ENCODE data around the gene COL16A1. TPM values are rescaled to one million over a fixed set of nuclear protein-coding genes. Genes with fewer than 3 reads are reported as not detected.

COL16A1 gene
- total RNA-seq, 1 donor from 2014 or later: 0.67 TPM

DNA sequence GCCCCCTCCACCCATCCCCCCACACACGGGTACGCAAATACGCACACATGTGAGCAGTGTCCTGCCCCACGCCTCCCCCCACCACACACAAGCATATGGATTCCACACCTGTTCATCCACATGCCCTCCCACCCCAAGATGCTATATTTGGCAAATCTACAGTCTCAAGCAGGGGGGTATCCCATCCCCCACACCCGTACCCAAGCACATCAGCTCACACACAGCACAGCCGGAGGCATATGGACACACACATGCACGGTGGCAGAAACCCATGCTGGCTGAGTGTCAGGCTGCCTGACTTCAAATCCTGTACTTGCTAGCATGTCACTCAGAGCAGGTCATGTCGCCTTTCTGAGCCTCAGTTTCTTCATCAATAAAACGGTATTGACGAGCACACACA, 10.6 kb downstream of the COL16A1 start:
- H3K4me3 Mint-ChIP-seq (ENCODE audit: low read depth): no peak overlapping the region
- no peaks in the 10 kb centered on the region for H3K4me1 Mint-ChIP-seq (ENCODE audit: low read depth)
- no peaks in the 10 kb centered on the region for H3K36me3 Mint-ChIP-seq (ENCODE audit: insufficient read depth)
- H3K27me3 Mint-ChIP-seq: peaks cover 6% of the 10 kb centered on the region
- no peak overlapping the region for H3K27ac Mint-ChIP-seq
- TF ChIP-seq, protein P1, sequence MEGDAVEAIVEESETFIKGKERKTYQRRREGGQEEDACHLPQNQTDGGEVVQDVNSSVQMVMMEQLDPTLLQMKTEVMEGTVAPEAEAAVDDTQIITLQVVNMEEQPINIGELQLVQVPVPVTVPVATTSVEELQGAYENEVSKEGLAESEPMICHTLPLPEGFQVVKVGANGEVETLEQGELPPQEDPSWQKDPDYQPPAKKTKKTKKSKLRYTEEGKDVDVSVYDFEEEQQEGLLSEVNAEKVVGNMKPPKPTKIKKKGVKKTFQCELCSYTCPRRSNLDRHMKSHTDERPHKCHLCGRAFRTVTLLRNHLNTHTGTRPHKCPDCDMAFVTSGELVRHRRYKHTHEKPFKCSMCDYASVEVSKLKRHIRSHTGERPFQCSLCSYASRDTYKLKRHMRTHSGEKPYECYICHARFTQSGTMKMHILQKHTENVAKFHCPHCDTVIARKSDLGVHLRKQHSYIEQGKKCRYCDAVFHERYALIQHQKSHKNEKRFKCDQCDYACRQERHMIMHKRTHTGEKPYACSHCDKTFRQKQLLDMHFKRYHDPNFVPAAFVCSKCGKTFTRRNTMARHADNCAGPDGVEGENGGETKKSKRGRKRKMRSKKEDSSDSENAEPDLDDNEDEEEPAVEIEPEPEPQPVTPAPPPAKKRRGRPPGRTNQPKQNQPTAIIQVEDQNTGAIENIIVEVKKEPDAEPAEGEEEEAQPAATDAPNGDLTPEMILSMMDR (IDR thresholded peaks at IDR 0.05; ENCODE audit: unreplicated experiment): no peak
- DNase-seq (ENCODE audit: low spot score, unreplicated experiment): no peak
- H3K9me3 Mint-ChIP-seq (ENCODE audit: low read depth): no peaks in the 10 kb centered on the region

DNA sequence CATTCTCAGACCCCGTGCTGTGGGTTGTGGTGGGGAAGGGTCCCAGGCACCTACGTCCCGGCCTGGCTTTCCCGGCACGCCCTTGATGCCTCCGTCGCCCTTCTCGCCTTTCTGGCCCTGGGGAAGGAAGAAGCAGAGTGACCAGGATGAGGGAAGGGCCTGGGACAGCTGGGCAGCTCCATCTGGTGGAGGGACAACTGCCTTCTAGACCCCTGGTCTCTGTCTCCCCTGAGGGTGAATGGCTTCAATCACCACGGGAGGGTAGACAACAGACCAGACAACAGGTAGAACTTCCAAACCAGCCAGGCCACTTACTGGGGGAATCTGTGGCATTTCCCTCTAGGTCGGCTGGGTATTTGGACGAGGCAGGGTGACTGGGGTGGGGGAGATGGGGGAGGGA, 11.9 kb downstream of the COL16A1 start:
- Mint-ChIP-seq H3K9me3 (ENCODE audit: low read depth) (no peaks in the 10 kb centered on the region), H3K27me3 (no peaks in the 10 kb centered on the region)

DNA sequence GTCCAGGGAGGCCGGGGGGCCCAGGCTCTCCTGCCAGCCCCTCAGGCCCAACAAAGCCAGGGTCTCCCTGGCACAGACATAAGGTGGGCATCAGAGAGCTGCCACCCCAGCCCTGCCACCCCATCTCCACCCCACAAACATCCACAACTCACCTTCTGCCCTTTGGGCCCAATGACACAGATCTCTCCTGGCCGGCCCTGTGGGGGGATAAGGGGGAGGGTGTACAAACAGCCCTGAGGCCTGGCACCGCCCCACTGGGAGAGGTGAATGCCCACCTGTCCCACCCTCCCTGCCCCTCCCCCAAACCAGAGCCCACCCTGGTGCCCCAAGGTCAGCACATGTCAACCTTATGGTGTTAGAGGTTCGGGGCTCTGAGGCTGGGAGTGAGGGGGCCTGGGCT, 12.4 kb downstream of the COL16A1 start:
- Mint-ChIP-seq H3K27ac (no peak overlapping the region), H3K4me1 (ENCODE audit: low read depth) (no peaks in the 10 kb centered on the region), H3K9me3 (ENCODE audit: low read depth) (no peaks in the 10 kb centered on the region), H3K4me3 (ENCODE audit: low read depth) (no peak overlapping the region), H3K36me3 (ENCODE audit: insufficient read depth) (no peaks in the 10 kb centered on the region), H3K27me3 (peaks cover 4% of the 10 kb centered on the region)
- no peak for DNase-seq (ENCODE audit: low spot score, unreplicated experiment)
- TF ChIP-seq, protein P1 (IDR thresholded peaks at IDR 0.05; ENCODE audit: unreplicated experiment): no peak

More for the DNA sequence above, 11.9 kb downstream of the COL16A1 start:
- no peak for DNase-seq (ENCODE audit: low spot score, unreplicated experiment)
- no peaks in the 10 kb centered on the region for H3K36me3 Mint-ChIP-seq (ENCODE audit: insufficient read depth)
- no peaks in the 10 kb centered on the region for H3K4me1 Mint-ChIP-seq (ENCODE audit: low read depth)
- no peak overlapping the region for H3K27ac Mint-ChIP-seq
- TF ChIP-seq, protein P1 (IDR thresholded peaks at IDR 0.05; ENCODE audit: unreplicated experiment): no peak
- H3K4me3 Mint-ChIP-seq (ENCODE audit: low read depth): no peak overlapping the region

DNA sequence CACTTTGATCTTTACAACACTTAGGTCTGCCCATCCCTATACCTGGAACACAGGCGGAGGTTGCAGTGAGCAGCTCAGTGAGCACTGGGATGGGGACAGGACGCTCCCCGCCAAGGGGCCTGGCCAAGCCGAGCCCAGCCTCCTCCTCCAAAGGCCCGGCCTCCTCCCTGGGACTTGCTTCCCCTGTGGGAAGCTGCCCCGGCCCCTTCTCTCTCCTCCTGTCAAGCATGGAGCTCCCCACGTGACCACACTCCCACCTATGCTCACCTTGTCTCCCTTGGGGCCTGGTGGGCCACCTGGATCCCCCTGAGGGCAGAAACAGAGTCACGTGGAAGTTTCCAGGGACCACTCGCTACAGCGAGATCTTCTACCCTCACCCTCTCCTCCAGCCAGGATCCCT, 12.9 kb downstream of the COL16A1 start:
- no peak for DNase-seq (ENCODE audit: low spot score, unreplicated experiment)
- Mint-ChIP-seq H3K9me3 (ENCODE audit: low read depth) (no peaks in the 10 kb centered on the region), H3K4me1 (ENCODE audit: low read depth) (no peaks in the 10 kb centered on the region), H3K36me3 (ENCODE audit: insufficient read depth) (no peaks in the 10 kb centered on the region), H3K27me3 (peaks cover 5% of the 10 kb centered on the region), H3K4me3 (ENCODE audit: low read depth) (no peak overlapping the region), H3K27ac (no peak overlapping the region)
- TF ChIP-seq, protein P1 (IDR thresholded peaks at IDR 0.05; ENCODE audit: unreplicated experiment): no peak

DNA sequence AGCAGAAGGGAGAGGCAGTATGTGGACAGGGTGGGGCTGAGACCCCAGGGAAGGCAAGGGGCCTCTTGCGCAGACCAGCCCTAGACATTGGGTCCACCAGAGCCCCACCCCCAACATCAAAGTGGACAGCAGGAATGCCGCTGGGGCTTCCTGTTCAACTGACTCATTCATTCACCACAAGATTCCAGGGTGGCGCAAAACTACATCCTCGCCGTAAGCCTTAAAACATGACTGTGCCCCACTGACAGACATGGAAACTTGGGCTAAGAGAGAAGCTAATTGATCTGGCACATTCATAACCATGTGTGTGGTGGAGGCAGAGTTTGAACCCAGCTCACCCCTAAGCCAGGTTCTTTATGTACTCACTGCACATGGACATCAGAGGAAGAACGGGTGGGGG, 14.0 kb downstream of the COL16A1 start:
- H3K36me3 Mint-ChIP-seq (ENCODE audit: insufficient read depth): no peaks in the 10 kb centered on the region
- no peak overlapping the region for H3K4me3 Mint-ChIP-seq (ENCODE audit: low read depth)
- no peaks in the 10 kb centered on the region for H3K9me3 Mint-ChIP-seq (ENCODE audit: low read depth)
- H3K27ac Mint-ChIP-seq: no peak overlapping the region
- DNase-seq (ENCODE audit: low spot score, unreplicated experiment): no peak
- peaks cover 5% of the 10 kb centered on the region for H3K27me3 Mint-ChIP-seq
- TF ChIP-seq, protein P1 (IDR thresholded peaks at IDR 0.05; ENCODE audit: unreplicated experiment): no peak
- H3K4me1 Mint-ChIP-seq (ENCODE audit: low read depth): peaks cover 3% of the 10 kb centered on the region
